Gastroesophageal sphincter (tissue), 3 donors: ENCODE data around the gene ETS2.

Experiments
- CTCF ChIP-seq, 4 experiments: fragments of 200-600 bp in 2 of 4; fragments of 450-650 bp in 2 of 4; sonication (generic) in 1 of 4; IDR thresholded peaks; one replicate each; pipeline ENCODE4 v1.5.1; 2017 to 2019; ENCODE audit warnings: antibody characterized with exemption in 4 of 4, mild to moderate bottlenecking in 2 of 4, moderate library complexity in 2 of 4
- POLR2A ChIP-seq, 2 donors: fragments of 450-650 bp; IDR thresholded peaks; one replicate each; pipeline ENCODE4 v1.6.1; 2017; ENCODE audit warnings: antibody characterized with exemption in 2 of 2, mild to moderate bottlenecking in 2 of 2, moderate library complexity in 1 of 2

GRCh38 chr21:38803075-38803660, 2.6 kb upstream of the ETS2 start:
- no peak for TF ChIP-seq POLR2A (IDR thresholded peaks at IDR 0.05)
- no peak for TF ChIP-seq CTCF (IDR thresholded peaks at IDR 0.05)
